HFFc6 (cell line): ENCODE results near the gene FGF22. TPM values are rescaled to one million over a fixed set of nuclear protein-coding genes. Genes with fewer than 3 reads are reported as not detected.

Source experiments
- DNase-seq: peaks from one replicate; pipeline ENCODE4 v3.0.0-alpha.2; 2018
- H3K27ac Mint-ChIP-seq: 2 replicates; pipeline ENCODE4 v1.8.0; 2020; ENCODE audit warnings: mild to moderate bottlenecking, mixed read lengths
- H3K27me3 Mint-ChIP-seq: 2 replicates; pipeline ENCODE4 v1.8.0; 2021; ENCODE audit warnings: mild to moderate bottlenecking, moderate library complexity, mixed read lengths; ENCODE audit not compliant: insufficient read depth
- H3K36me3 Mint-ChIP-seq: 2 replicates; pipeline ENCODE4 v1.8.0; 2021; ENCODE audit warnings: low read depth, mixed read lengths
- H3K4me1 Mint-ChIP-seq: 2 replicates; pipeline ENCODE4 v1.8.0; 2020; ENCODE audit warnings: low read depth, mixed read lengths
- H3K4me3 Mint-ChIP-seq: 2 replicates; pipeline ENCODE4 v1.8.0; 2020; ENCODE audit warnings: mild to moderate bottlenecking, moderate library complexity, mixed read lengths
- H3K9me3 Mint-ChIP-seq: 2 replicates; pipeline ENCODE4 v1.8.0; 2020; ENCODE audit warnings: mild to moderate bottlenecking, mixed read lengths
- total RNA-seq, 6 experiments: library from RNA; stranded (reverse); fragmentation: NEBNext Ultra II Directional; extraction: Animal tissue kit (Norgen Biotek cat#: 25700); gene quantifications; 2 replicates in 1 of 6; 3 replicates in 5 of 6; pipeline ENCODE4 v1.2.3, GENCODE V29; 2021
- TF ChIP-seq, protein P1 (sequence below): fragments of 200-600 bp; sonication (generic); IDR thresholded peaks from 2 replicates; pipeline ENCODE4 v1.5.0; 2021; ENCODE audit warnings: antibody characterized with exemption, mild to moderate bottlenecking

The FGF22 gene
- total RNA-seq, 6 experiments from 2014 or later = 0.17 to 0.18 TPM; not detected in 4

DNA sequence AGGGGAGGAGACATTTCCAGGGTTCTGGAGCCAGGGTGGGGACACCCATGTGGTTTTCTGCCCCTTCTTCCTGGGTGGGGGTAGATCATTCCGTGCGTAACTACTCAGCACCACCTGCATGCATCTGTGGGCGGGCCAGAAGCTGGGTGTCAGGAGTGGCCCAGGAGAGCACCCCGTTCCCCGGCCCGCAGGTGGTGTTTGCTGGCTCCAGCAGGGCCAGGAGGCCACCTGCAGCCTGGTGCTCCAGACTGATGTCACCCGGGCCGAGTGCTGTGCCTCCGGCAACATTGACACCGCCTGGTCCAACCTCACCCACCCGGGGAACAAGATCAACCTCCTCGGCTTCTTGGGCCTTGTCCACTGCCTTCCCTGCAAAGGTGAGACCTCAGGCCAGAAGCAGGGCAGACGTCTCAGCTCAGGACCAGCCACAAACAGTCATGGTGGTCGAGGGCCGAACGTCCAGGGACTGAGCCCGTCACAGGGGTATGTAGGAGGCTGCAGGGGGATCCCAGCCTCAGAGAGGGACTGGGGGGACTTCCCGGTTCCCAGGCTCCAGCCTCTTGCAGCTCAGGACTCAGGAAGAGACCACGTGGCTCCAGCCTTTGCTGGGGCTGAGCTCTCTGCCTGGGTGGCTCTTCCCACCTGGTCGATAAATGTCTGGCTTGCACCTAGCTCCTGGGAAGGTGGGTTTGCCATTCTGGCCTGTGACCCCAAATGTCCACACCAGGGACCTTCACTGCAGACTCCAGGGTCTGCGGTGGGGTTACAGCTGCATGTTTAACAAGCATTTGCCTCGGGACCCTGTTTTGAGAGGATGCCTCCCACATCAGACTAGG lies 38.1 kb downstream of the FGF22 start:
- Mint-ChIP-seq H3K4me3 (peak overlapping the region; percentile 80), H3K4me1 (peaks cover 24% of the 10 kb centered on the region), H3K27ac (peak overlapping the region; percentile 38; the same call in 1 of the 2 replicates), H3K9me3 (no peaks in the 10 kb centered on the region), H3K36me3 (no peaks in the 10 kb centered on the region), H3K27me3 (peaks cover 5% of the 10 kb centered on the region)
- TF ChIP-seq, protein P1, sequence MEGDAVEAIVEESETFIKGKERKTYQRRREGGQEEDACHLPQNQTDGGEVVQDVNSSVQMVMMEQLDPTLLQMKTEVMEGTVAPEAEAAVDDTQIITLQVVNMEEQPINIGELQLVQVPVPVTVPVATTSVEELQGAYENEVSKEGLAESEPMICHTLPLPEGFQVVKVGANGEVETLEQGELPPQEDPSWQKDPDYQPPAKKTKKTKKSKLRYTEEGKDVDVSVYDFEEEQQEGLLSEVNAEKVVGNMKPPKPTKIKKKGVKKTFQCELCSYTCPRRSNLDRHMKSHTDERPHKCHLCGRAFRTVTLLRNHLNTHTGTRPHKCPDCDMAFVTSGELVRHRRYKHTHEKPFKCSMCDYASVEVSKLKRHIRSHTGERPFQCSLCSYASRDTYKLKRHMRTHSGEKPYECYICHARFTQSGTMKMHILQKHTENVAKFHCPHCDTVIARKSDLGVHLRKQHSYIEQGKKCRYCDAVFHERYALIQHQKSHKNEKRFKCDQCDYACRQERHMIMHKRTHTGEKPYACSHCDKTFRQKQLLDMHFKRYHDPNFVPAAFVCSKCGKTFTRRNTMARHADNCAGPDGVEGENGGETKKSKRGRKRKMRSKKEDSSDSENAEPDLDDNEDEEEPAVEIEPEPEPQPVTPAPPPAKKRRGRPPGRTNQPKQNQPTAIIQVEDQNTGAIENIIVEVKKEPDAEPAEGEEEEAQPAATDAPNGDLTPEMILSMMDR = no peak
- no peak for DNase-seq

DNA sequence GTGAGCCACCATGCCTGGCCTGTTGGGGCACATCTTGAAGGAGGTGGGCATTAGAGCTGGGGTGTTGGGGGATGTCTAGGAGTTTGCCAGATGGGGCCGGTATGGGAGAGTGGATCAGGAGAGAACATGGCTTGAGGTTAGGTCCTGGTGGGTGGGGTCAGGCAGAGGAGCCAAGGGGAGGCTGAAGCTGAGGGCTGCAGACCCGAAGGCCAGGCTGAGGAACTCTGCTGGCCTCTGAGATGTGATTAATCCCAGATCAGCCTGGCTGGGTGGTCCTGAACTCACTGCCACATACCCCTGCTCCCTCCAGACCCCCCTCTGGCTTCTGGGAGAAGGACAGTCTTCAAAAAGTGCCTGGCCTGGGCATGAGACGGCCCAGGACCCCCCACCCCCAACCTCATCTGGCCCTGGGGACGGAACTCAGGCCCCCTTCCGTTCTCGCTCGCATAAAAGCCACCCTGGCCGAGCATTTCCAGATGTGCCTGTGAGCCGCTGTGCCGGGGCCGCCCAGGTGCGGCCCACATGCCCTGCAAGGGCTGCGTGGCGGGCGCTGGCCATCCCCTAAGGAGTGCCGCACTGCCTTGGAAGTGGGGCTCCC lies 39.2 kb downstream of the FGF22 start:
- Mint-ChIP-seq H3K27me3 (peaks cover 5% of the 10 kb centered on the region), H3K9me3 (no peaks in the 10 kb centered on the region), H3K36me3 (no peaks in the 10 kb centered on the region), H3K27ac (peak overlapping the region; percentile 70; the same call in 1 of the 2 replicates), H3K4me1 (peaks cover 24% of the 10 kb centered on the region), H3K4me3 (peak overlapping the region; percentile 63)
- TF ChIP-seq, protein P1 = no peak
- DNase-seq = no peak

DNA sequence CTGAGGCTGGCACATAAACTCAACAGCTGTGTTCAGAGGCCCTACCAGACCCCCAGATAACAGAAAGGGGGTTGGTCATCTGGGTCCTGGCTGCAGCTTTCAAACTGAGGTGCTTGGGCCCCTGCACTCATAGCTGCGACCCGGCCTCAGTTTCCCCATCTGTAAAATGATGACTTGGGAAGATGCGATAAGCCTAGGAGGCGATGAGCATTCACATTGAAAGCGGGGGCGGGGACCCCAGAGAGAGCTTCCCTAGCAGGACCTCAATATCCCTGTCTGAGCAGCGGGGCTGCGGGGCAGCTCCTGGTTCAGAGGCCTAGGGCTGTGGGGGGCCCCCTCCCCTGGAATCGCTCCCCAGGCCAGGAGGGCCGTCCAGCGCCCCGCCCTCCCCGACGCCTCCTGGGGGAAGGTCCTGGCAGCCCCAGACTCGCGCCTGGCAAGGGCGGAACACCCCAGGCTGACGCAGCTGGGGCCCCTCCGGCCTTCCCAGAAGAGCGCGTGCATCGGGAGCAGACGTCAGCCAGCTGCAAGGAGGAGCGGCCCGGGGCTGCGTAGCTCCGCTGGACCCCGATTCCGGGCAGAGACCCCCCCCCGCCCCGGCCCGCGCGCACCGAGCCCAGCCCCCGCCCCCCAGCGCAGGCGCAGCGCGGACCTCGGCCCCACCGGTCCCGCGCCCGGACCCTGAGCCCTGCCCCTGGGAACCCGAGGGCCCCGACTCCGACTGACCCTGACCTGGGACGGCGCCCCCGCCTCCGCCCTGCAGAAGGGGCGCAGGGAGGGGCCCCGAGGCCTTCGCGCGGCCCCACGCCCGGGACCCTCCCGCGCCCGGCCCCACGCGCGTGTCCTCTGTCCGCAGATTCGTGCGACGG lies 40.0 kb downstream of the FGF22 start:
- Mint-ChIP-seq H3K4me1 (peaks cover 24% of the 10 kb centered on the region), H3K36me3 (no peaks in the 10 kb centered on the region), H3K9me3 (no peaks in the 10 kb centered on the region), H3K27me3 (peaks cover 5% of the 10 kb centered on the region), H3K4me3 (peak overlapping the region; percentile 73), H3K27ac (peak overlapping the region; percentile 46)
- TF ChIP-seq, protein P1 = no peak
- DNase-seq = peak; percentile 37

DNA sequence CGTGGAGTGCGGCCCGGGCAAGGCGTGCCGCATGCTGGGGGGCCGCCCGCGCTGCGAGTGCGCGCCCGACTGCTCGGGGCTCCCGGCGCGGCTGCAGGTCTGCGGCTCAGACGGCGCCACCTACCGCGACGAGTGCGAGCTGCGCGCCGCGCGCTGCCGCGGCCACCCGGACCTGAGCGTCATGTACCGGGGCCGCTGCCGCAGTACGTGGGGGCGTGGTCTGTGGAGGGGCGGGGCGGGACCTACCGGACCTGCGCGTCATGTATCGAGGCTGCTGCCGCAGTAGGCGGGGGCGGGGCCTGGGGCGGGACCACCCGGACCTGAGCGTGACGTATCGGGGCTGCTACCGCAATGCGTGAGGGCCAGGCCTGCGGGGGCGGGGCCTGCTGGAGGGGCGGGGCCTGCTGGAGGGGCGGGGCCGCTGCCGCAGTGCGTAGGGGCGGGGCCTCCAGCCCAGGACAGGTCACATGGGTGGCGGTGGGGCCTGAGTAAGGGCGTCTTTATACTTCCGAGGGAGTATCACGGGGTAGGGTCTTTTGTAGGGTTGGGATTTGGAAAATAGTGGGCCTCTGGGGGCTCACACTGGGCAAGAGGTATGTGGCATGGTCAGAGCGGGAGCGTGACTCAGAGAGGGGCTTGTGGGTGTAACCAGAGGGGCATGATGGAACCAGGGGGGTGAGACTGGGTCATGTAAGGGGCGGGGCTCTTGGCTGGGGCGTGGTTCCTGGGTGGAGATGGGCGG lies 40.8 kb downstream of the FGF22 start:
- peaks cover 20% of the 10 kb centered on the region for H3K4me1 Mint-ChIP-seq
- H3K9me3 Mint-ChIP-seq = no peaks in the 10 kb centered on the region
- H3K4me3 Mint-ChIP-seq = peak overlapping the region; percentile 85
- TF ChIP-seq, protein P1 = peak; percentile 67
- peaks cover 2% of the 10 kb centered on the region for H3K27me3 Mint-ChIP-seq
- no peaks in the 10 kb centered on the region for H3K36me3 Mint-ChIP-seq
- peak overlapping the region; percentile 94 for H3K27ac Mint-ChIP-seq
- DNase-seq = peak; percentile 98
